ENCODE measurements around the gene MBOAT7.
A peak's percentile ranks its signal among the peaks of the same experiment; 100 is the strongest.
"Not testable (repeated sequence)": the region's sequence is repeated elsewhere in the genome, so short reads cannot be mapped to it uniquely, and the experiment has no call there.

MBOAT7 gene

GRCh38 chr19:54206030-54206830 is 16.9 kb upstream of the MBOAT7 start:
- Histone ChIP-seq H3K9me3 (ENCODE audit: low read length) (no peaks in the 10 kb centered on the region), H3K36me3 (ENCODE audit: insufficient read depth, low read length) (peaks cover 68% of the 10 kb centered on the region), H3K27me3 (ENCODE audit: insufficient read depth, low read length) (no peaks in the 10 kb centered on the region), H2AFZ (ENCODE audit: low read depth, low read length) (no peak overlapping the region), H3K4me3 (ENCODE audit: low read length) (no peak overlapping the region), H3K4me1 (ENCODE audit: insufficient read depth, low read length) (peaks cover 34% of the 10 kb centered on the region)

GRCh38 chr19:54204767-54205468 is 15.5 kb upstream of the MBOAT7 start:
- H3K9me3 ChIP-seq (ENCODE audit: low read length) = no peaks in the 10 kb centered on the region
- no peaks in the 10 kb centered on the region for H3K27me3 ChIP-seq (ENCODE audit: insufficient read depth, low read length)
- H2AFZ ChIP-seq (ENCODE audit: low read depth, low read length) = no peak overlapping the region
- peaks cover 38% of the 10 kb centered on the region for H3K4me1 ChIP-seq (ENCODE audit: insufficient read depth, low read length)
- H3K4me3 ChIP-seq (ENCODE audit: low read length) = no peak overlapping the region
- H3K36me3 ChIP-seq (ENCODE audit: insufficient read depth, low read length) = peaks cover 69% of the 10 kb centered on the region

GRCh38 chr19:54203151-54203611 is 13.8 kb upstream of the MBOAT7 start:
- no peaks in the 10 kb centered on the region for H3K27me3 ChIP-seq (ENCODE audit: insufficient read depth, low read length)
- peaks cover 23% of the 10 kb centered on the region for H3K4me1 ChIP-seq (ENCODE audit: insufficient read depth, low read length)
- H2AFZ ChIP-seq (ENCODE audit: low read depth, low read length) = no peak overlapping the region
- no peaks in the 10 kb centered on the region for H3K9me3 ChIP-seq (ENCODE audit: low read length)
- no peak overlapping the region for H3K4me3 ChIP-seq (ENCODE audit: low read length)
- peaks cover 67% of the 10 kb centered on the region for H3K36me3 ChIP-seq (ENCODE audit: insufficient read depth, low read length)

- Histone ChIP-seq H3K4me3 (ENCODE audit: low read length) (peak overlapping the region; percentile 85), H3K27me3 (ENCODE audit: insufficient read depth, low read length) (no peaks in the 10 kb centered on the region), H3K9me3 (ENCODE audit: low read length) (no peaks in the 10 kb centered on the region), H2AFZ (ENCODE audit: low read depth, low read length) (no peak overlapping the region), H3K4me1 (ENCODE audit: insufficient read depth, low read length) (peaks cover 23% of the 10 kb centered on the region), H3K36me3 (ENCODE audit: insufficient read depth, low read length) (peaks cover 56% of the 10 kb centered on the region)
Observed at GRCh38 chr19:54201980-54202379, 12.6 kb upstream of the MBOAT7 start.

GRCh38 chr19:54201172-54201701 is 11.9 kb upstream of the MBOAT7 start:
- peak overlapping the region; percentile 85 for H3K4me3 ChIP-seq (ENCODE audit: low read length)
- H3K36me3 ChIP-seq (ENCODE audit: insufficient read depth, low read length) = peaks cover 48% of the 10 kb centered on the region
- no peaks in the 10 kb centered on the region for H3K9me3 ChIP-seq (ENCODE audit: low read length)
- no peak overlapping the region for H2AFZ ChIP-seq (ENCODE audit: low read depth, low read length)
- H3K27me3 ChIP-seq (ENCODE audit: insufficient read depth, low read length) = no peaks in the 10 kb centered on the region
- peaks cover 23% of the 10 kb centered on the region for H3K4me1 ChIP-seq (ENCODE audit: insufficient read depth, low read length)

- Histone ChIP-seq H3K4me3 (ENCODE audit: low read length) (no peak overlapping the region), H3K36me3 (ENCODE audit: insufficient read depth, low read length) (peaks cover 33% of the 10 kb centered on the region), H3K4me1 (ENCODE audit: insufficient read depth, low read length) (peaks cover 23% of the 10 kb centered on the region), H3K9me3 (ENCODE audit: low read length) (no peaks in the 10 kb centered on the region), H3K27me3 (ENCODE audit: insufficient read depth, low read length) (no peaks in the 10 kb centered on the region), H2AFZ (ENCODE audit: low read depth, low read length) (no peak overlapping the region)
Observed at GRCh38 chr19:54199401-54199800, 10.0 kb upstream of the MBOAT7 start.

GRCh38 chr19:54197121-54197520 is 7.7 kb upstream of the MBOAT7 start:
- peaks cover 26% of the 10 kb centered on the region for H3K36me3 ChIP-seq (ENCODE audit: insufficient read depth, low read length)
- H3K27me3 ChIP-seq (ENCODE audit: insufficient read depth, low read length) = no peaks in the 10 kb centered on the region
- H3K4me3 ChIP-seq (ENCODE audit: low read length) = no peak overlapping the region
- peaks cover 18% of the 10 kb centered on the region for H3K4me1 ChIP-seq (ENCODE audit: insufficient read depth, low read length)
- H2AFZ ChIP-seq (ENCODE audit: low read depth, low read length) = no peak overlapping the region
- no peaks in the 10 kb centered on the region for H3K9me3 ChIP-seq (ENCODE audit: low read length)

- Histone ChIP-seq H3K9me3 (ENCODE audit: low read length) (no peaks in the 10 kb centered on the region), H3K27me3 (ENCODE audit: insufficient read depth, low read length) (no peaks in the 10 kb centered on the region), H3K36me3 (ENCODE audit: insufficient read depth, low read length) (peaks cover 23% of the 10 kb centered on the region), H3K4me1 (ENCODE audit: insufficient read depth, low read length) (peaks cover 18% of the 10 kb centered on the region), H2AFZ (ENCODE audit: low read depth, low read length) (no peak overlapping the region), H3K4me3 (ENCODE audit: low read length) (no peak overlapping the region)
Observed at GRCh38 chr19:54196536-54196935, 7.2 kb upstream of the MBOAT7 start.

GRCh38 chr19:54194463-54194862 is 5.1 kb upstream of the MBOAT7 start:
- H3K27me3 ChIP-seq (ENCODE audit: insufficient read depth, low read length); H2AFZ ChIP-seq (ENCODE audit: low read depth, low read length); H3K9me3 ChIP-seq (ENCODE audit: low read length); H3K4me3 ChIP-seq (ENCODE audit: low read length): not testable (repeated sequence)
- Histone ChIP-seq H3K36me3 (ENCODE audit: insufficient read depth, low read length) (peaks cover 19% of the 10 kb centered on the region), H3K4me1 (ENCODE audit: insufficient read depth, low read length) (peaks cover 11% of the 10 kb centered on the region)

- no peak overlapping the region for H3K4me3 ChIP-seq (ENCODE audit: low read length)
- H3K4me1 ChIP-seq (ENCODE audit: insufficient read depth, low read length) = peaks cover 17% of the 10 kb centered on the region
- H3K36me3 ChIP-seq (ENCODE audit: insufficient read depth, low read length) = peaks cover 19% of the 10 kb centered on the region
- no peaks in the 10 kb centered on the region for H3K9me3 ChIP-seq (ENCODE audit: low read length)
- H2AFZ ChIP-seq (ENCODE audit: low read depth, low read length) = no peak overlapping the region
- H3K27me3 ChIP-seq (ENCODE audit: insufficient read depth, low read length) = no peaks in the 10 kb centered on the region
Observed at GRCh38 chr19:54193011-54193410, 3.6 kb upstream of the MBOAT7 start.

- peak overlapping the region; percentile 52 for H2AFZ ChIP-seq (ENCODE audit: low read depth, low read length)
- peaks cover 25% of the 10 kb centered on the region for H3K36me3 ChIP-seq (ENCODE audit: insufficient read depth, low read length)
- peaks cover 19% of the 10 kb centered on the region for H3K4me1 ChIP-seq (ENCODE audit: insufficient read depth, low read length)
- H3K4me3 ChIP-seq (ENCODE audit: low read length) = peak overlapping the region; percentile 79
- no peaks in the 10 kb centered on the region for H3K9me3 ChIP-seq (ENCODE audit: low read length)
- H3K27me3 ChIP-seq (ENCODE audit: insufficient read depth, low read length) = no peaks in the 10 kb centered on the region
Observed at GRCh38 chr19:54191811-54192453, 2.6 kb upstream of the MBOAT7 start.

GRCh38 chr19:54191011-54191810 is 1.8 kb upstream of the MBOAT7 start, which contains the start of gene TSEN34:
TSS of gene TSEN34 (plus strand) at chr19:54191308. CDS start at chr19:54191365, 57 bp downstream.
- peaks cover 29% of the 10 kb centered on the region for H3K36me3 ChIP-seq (ENCODE audit: insufficient read depth, low read length)
- H3K27me3 ChIP-seq (ENCODE audit: insufficient read depth, low read length) = no peaks in the 10 kb centered on the region
- H2AFZ ChIP-seq (ENCODE audit: low read depth, low read length) = peak within 1 kb of the TSS; percentile 52
- peaks cover 19% of the 10 kb centered on the region for H3K4me1 ChIP-seq (ENCODE audit: insufficient read depth, low read length)
- H3K9me3 ChIP-seq (ENCODE audit: low read length) = no peaks in the 10 kb centered on the region
- H3K4me3 ChIP-seq (ENCODE audit: low read length) = peak within 1 kb of the TSS; percentile 79

Data from neuron (in vitro differentiated cells).